COLO829 (cell line): ENCODE data around the gene TLE4.

Source experiments
- DNase-seq: peaks from one replicate; pipeline ENCODE4 v3.0.0; 2012; ENCODE audit warnings: low spot score

Gene TLE4

DNA sequence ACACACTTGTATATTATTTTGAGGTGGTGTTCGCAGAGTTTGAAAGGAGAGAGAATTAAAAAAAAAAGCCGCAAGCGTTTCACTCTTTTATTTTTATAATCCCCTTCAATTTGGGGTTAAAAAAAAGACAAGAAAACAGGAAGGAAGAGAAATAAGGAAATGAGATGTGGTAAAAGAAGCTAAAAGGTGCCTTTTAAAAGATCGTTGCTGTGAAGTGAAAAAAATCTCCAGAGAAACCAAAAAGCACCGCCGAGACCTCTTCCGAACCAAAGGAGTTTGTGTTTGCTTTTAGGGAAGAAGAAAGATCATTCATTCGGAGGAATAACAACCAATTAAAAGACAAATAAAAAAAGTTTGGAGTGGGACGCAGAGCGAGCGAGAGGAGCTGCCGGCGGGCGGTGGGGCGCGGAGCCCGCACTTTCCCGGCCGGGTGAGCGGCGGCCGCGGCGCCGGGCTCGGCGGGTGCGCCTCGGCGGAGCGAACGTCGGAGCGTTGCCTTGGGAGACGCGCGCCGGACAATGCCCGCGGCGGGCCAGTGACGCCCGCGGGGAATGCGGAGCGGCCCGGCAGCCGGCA is 355 bp downstream of the TLE4 start:
- no peak for DNase-seq

DNA sequence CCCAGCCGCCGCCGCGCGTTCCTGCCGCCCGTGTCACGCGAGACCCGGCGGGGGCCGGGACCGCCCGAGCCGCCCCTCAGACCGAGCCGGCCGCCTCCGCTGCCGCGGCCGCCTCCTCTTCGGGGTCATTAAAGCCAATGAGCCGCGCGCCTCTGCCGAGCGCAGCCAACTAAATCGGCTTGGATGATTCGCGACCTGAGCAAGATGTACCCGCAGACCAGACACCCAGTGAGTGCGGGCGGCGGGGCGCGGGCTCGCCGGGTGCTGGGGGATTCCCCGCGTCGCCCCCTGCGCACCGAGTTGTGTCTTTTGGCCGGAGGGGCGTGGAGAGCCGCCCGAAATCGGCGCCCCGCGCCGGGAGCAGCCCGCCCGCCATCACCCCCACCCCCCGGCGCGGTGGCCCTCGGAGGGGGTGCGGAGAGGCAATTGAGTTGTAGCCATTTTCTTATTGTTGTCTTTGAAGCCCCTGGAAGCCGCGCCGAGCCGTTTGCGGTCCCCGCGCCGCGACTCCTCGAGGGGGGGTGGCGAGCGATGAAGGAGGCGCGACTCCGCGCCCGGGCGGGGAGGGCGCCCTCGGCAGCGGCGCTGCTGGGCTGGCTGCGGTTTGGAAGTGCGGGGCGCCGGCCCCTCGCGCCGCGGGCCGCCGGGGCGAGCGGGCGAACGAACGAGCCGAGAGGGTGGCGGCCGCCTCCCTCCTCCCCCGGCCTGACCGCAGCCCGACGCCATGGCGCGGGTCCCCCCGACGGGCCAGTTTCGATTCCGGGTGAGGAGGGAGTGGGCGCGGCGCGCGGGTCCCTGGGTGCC is 1.0 kb downstream of the TLE4 start:
- no peak for DNase-seq

DNA sequence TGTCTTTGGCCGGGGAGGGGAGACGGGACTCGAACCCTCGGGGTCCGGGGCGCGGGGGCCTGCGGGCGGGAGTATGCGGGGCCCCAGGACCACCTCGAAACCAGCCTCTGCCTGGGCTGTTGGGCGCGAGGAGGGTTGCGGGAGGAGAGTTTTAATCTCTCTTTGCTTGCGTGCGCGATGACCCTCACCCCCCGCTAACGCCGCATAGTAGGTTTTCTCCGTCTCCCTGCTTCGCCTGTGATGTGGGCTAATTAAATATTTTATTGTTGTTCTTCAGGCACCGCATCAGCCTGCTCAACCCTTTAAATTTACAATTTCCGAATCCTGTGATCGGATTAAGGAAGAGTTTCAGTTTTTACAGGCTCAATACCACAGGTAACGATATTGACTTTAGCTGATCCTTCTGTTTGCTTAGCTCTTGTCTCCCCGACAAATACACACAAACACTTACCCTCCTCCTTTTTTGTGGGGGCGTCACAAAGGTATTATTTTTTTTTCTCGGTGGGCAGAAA is 1.7 kb downstream of the TLE4 start:
- no peak for DNase-seq

DNA sequence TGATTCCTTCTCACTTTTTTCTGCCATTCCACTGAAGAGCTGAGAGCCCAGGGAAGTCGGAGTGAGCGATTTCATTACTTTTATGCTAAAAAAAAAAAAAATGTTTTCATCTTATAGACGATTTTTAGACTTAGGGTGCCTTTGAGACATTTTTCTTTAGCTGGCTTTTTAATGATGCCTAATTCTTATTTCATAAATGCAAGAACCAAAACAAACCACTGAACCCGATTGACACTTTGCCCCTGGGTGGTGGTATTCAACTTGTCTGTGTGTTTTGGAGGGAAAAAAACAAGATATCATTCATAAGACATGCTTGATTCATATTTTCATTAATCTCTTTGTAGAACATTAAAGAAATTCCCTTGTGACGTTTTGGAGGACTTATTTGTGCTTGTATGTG is 2.4 kb downstream of the TLE4 start:
- DNase-seq, result no peak

DNA sequence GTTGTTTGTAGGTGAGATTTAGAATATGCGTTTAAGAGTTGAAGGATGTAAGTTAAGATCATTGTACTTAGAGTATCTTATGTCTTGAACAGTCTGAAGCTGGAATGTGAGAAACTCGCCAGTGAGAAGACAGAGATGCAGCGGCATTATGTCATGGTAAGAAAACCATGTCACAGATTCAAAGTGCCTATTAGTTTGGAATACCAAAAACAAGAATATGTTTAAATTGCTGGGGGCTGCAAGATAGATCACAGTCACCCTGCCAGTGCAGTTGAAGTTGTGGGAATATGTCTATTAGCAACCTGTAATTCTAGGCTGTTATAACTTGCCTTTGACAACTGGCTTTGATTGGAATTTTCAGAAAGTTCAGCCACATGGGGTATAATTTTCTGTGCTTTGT is 3.0 kb downstream of the TLE4 start:
- DNase-seq, result no peak

DNA sequence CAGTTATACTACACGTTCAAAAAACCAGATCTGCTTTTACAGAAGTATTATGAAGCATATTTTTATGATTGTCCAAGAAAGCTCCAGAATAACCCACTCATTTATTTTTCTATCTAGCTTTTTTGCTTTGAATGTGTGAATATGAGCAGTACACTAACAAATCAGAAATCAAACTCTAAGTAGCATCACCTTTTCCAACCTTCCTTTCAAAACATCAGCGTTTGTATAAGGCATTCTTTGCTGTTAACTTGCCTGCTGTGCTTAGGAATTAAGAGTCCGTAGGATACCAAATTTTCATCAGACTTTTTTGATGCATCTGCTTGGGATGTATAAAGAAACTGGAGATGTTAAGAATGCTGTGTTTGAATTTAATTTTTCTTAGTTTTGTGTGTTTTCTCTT is 3.8 kb downstream of the TLE4 start:
- no peak for DNase-seq

DNA sequence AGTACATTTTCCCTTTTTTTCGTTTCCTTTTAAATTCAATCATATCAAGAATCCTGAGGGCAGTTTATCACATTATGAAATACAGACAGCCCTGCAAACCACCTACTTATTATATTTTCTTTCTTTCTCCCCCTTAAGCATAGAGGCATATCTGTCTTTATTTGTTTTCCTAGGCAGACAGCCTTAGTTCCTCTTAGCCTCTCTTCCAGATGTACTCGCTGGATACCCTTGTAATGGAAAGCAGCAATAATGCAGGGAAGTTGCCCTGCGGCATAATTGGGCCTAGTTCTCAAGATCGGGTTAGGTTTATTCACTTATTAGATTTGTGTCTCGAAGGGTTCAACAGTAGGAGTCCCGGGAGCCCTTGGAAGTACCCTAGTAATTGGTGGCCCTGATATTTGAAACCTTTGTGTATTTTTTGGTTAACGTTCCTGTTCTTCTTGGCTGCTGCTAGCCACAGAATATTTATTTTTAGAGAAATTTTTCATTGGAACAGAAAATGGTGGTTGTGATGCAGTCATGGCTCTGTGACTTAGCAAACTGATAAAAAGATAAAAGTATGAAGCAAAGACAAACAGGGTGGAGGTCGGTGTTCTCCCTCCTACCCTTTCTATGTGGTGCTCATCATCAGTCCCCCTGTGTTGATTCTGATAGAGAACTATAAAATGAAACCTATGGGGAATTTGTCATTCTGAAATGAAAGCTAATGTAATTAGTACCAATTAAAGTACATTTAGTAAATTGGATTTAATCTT is 6.4 kb downstream of the TLE4 start:
- no peak for DNase-seq

DNA sequence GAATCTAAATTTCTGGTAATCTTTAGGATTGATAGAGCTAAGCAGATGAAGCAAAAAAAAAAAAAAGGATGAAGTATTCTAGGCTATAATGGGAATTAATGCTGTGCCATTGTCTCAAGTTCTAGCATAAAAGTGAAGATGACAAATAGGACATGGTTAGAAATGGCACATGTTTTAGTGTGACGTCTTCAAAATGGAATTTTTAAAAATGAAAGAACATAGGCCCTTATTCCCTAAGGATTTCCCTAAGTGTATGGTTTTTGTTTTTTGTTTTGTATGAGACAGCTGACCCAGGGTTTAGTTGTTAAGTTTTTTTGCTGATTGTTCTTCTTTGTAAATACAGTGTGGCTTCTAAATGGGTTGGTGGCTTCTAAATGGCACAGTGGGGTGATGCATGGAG is 7.1 kb downstream of the TLE4 start:
- DNase-seq, result no peak

DNA sequence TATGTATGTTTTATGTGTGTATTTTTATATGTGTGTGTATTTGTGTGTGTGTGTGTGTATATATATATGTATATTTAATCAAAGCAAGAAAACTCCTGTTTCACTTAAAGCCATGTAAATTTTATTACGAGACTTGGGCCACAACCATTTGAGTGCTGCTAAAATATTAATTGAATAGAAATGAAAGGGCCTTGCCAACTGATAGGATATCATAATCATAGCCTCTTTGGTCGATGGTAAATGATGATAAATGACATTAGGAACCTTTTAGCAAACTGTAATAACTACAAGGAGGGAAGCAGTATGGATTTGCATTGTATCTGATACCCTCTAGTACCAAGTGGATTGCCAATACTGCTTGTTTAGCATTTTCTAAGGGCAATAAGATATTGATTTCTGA is 7.9 kb downstream of the TLE4 start:
- DNase-seq, result no peak

DNA sequence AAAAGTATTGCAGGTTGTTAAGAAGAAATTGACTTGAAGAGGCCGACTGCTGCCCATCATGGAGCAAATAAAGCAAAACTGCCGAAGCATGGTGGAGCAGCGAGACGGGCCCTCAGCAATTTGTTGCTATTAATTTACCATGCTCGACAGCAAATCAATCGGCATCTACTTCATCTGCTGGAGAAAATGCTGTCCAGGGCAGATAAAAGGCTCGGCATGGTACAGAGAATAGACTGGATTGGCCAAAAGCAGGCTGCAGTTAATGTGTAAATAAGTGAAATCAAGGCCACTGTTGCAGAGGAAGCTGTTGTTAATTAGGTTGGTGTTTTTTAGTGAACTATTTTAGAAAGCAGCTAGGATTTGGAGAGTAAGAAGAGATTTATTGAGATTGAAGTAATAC is 8.3 kb downstream of the TLE4 start:
- no peak for DNase-seq

DNA sequence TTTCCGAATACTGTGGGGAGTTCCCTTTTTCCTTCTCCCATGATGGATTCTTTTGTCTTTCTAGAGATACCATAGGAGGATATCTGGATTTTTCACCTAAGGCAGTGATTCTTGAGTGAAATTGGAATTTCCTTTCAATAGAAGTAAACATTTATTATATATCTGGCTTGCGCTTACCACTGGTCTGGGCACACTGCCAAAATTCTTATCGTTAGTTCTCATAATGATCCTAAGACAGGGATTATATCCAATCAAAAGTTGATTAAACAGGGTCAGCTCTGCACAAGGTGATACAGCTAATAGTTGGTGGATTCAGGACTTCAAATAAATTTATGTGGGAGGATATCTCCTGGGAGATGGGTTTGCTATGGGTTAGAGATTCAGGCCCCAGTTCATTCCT is 9.6 kb downstream of the TLE4 start:
- no peak for DNase-seq

DNA sequence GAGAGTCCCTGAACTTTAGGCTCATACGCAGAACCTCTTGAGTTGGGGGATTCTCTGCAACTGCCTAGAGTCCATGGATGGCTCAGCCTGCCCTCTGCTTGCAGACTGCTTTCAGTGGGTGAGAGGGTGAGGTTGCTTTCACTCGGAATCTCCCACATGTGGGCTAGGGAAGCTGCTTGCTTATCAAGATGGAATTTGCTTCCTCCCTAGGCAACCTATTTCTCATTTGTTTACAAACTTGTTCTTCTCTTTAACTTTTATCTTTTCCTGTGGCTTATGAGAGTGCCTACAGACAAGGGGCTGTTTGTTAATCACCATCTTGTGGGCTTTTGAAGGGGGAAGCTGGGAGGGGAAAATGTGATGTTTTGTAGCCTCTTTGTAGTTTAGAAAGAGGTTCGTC is 10.0 kb downstream of the TLE4 start:
- DNase-seq, result peak; percentile 74

DNA sequence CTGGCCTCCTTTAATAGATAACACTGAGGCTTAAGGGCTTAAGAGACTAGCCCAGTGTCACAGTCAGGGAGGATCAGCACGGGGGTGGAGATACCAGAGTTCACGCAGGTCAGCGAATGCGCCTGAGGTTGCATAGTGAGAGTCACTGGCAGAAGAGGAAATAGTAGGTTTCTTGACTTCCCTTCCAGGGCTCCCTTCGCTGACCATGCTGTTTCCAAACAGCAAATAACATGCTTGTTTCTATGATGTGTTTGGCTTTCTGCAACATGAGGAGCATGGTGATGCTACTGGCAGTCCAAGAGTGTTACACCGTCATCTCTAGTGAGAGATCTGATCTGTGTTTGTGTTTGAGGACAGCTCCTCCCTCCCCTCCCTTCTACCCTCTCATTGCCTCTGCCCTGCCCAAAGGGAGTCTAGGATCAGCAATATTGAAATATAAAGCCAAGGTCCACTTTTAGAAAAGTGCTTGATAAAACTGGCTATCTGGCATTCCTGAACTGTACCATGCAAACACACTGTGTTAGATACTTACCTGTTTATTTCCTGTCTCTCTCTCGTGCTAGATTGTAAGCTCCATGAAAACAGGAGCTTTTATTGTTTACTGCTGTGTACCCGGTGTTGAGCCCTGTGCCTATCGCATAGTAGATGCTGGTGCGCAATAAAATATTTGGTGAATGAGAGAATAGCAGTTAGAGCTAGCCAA is 12.3 kb downstream of the TLE4 start:
- no peak for DNase-seq

DNA sequence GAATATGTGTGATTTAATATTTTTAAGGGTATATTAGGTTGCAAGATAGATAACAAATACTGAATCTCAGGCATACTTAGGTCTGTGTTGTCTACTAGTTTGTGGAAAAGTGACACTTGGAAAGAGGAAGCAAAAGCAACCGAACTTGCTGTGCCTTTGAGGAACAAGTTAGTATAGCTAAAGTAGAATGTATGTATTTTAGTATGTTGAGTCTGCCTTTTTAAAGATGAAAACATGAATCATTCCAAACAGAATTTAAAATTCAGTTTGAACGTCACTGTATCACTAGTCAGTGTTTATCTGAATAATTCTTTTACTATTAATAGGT is 12.9 kb downstream of the TLE4 start:
- no peak for DNase-seq

DNA sequence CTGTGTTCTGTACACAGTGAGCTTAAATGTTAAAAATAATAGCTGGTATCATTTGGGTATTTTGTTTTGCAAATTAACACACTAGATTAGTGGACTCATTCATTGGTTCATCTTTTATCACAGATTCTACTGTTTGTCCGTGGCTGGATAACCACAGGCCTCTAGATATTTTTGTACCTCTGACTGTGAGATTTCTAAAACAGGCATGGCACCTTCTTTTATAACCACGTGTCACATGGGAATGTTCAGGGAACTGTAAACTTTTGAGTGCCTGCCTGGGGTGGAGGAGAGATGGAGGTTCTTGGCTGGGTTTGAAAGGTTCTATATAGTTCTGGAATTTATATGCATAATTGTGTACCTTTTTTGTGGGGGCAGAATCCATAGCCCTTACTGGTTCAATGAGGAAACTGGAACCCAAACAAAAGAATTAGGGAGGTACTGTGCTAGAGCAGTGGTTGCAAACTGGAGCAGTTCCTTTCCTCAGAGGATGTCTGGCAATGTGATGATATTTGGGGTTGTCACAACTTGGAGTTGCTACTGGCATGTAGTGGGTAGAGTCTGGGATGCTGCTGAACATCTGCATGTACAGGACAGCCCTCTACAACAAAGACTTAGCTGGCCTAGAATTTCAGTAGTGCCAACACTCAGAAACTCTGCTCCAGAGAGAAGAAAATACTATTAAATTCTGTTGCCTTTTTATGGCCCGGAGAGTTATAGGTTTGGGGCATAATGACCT is 16.9 kb downstream of the TLE4 start:
- DNase-seq, result no peak

DNA sequence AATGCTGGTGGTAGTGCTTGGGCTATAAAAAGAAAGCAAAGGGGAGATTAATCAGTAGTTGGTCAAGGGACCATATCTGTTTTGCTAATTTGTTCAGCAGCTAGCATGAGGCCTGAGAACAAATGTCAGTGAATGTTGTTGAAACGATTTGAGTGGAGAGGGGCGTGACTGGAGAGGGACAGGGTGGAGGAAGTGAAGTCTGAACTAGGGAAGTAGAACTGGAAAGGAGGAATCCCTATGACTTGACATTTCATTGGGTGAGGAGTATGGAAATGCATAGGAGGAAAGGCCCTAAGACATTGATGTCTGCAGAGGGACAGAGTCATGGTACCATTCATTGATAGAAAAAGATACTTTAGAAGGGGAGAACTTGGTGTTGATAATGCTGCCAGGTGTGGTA is 19.7 kb downstream of the TLE4 start:
- DNase-seq, result no peak

DNA sequence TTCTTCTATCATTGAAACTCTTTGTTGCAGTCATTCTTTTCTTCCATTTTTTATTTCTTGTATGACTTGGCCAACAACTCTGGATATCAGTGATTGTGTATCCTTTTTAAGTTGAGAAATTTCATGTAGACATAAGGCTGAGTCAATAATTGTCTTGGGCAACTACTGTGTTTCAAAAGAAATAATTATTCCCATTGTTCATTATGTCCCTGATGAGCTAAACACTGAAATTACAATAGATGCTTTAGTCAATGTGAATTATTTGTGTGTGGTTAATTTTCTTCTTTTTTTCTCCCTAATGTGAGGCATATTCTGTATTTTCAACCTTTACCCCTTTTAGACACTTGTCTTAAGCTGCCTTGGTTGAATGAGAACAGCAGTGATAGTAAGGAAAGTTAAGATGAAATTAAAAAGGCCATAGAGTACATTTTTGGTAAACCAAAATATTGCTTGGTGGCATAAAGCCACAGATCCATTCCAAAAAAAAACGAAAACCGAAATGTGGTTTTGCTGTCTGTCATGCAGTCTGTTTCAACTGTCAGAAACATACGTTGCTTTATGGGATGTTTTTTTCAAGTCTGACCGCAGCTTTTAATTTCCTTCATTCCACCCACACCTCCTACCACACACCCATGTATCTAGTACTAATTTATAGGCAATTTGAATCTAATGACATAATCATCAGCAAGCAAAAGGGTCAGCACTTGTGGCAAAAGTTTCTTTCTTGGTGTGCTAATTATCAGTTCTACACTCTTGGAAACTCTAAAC is 21.1 kb downstream of the TLE4 start:
- no peak for DNase-seq

DNA sequence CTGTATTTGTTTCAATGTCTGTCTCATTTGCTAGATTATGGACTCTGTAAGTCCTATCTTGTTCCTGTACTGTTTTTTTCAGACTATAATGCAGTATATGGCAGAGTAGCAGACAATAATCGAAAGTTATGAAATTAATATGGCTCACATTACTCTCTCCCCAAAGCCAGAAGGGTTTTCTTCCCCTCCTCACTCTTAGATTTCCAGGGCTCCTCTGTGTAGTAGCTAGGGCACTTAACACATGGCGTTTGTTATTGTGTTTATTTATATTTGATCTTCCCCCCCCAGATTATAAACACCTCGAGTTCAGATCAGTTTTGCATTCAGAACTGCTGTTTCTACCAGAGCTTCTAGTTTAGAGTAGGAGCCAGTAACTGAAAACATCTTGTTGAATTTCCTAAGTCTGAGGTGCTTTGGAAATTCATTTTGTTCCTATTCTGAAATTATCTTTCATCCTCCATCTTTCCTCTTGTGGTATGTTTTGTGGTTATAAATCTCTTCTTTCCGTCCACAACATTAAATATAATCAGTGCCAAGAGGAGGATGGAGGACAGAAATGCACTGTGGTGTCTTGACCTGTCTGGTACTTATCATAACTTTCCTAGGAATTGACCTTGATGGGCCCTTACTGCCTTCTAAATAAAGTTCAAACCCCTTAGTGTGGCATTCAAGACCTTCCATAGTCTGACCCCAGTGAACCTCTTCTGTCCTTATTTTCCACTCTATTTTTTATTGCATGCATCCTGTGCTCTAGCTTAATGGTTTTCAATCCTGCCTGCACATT is 27.0 kb downstream of the TLE4 start:
- no peak for DNase-seq

DNA sequence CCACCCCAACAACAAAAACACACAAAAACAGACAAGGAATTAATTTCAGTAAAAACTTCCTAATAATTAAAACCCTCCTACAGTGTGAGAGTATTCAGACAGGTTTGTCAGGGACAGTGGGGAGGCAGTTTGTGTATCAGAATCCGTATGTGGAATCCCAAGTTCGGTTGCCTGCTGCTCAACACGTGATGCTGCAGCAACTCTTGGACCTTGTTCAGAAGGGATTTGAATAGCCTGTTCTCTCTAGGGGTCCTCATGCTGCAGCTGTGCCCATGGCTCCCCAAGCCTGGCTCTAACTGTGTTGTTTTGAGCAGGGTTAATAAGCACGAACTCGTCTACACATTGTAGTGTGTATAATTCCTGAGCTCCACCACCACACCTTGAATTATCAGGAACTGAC is 28.7 kb downstream of the TLE4 start:
- no peak for DNase-seq

DNA sequence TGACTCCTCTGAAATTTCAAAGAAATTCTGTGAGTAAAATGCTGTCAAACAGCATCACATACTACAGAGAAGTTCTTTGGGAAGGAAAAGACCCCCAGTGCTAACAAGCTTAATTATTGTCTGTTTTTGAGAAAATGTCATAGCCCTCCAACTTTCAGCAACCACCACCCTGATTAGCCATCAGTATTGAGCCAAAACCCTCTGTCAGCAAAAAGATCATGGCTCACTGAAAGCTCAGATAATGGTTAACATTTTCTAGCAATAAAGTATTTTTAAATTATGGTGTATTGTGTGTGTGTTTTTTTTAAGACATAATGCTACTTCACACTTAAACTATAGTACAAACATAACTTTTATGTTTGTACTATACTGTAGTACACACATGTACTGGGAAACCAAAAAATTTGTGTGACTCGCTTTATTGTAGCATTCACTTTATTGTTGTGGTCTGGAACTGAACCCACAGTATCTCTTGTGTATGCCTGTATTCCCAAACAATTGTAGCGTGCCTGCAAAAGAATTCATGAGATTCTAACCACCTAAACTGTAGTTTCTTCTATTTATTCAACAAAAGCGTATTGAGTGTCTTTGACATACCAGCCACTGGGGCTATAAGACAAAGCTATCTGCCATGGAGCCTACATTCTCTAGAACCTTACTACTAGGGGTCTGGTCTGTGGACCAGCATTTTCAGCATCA is 31.6 kb downstream of the TLE4 start:
- no peak for DNase-seq
